ENCODE data around the gene ITPK1. TPM values are rescaled to one million over a fixed set of nuclear protein-coding genes. Genes with fewer than 3 reads are reported as not detected.

ITPK1 gene
- polyA plus RNA-seq, 6 donors from 2014 or later: 8.5 to 20.1 (median 16.2) TPM

- ATAC-seq (ENCODE audit: low read depth in 2 of 2) (no peak), DNase-seq (no peak)
- Mint-ChIP-seq H3K4me3 (no peak overlapping the region), H3K27me3 (no peaks in the 10 kb centered on the region), H3K9me3 (no peaks in the 10 kb centered on the region), H3K27ac (no peak overlapping the region), H3K4me1 (peaks cover 17 to 33% (median 21%) of the 10 kb centered on the region in 3 donors), H3K36me3 (no peaks in the 10 kb centered on the region)
Observed at GRCh38 chr14:93002851-93003298, 112.8 kb downstream of the ITPK1 start.

DNA sequence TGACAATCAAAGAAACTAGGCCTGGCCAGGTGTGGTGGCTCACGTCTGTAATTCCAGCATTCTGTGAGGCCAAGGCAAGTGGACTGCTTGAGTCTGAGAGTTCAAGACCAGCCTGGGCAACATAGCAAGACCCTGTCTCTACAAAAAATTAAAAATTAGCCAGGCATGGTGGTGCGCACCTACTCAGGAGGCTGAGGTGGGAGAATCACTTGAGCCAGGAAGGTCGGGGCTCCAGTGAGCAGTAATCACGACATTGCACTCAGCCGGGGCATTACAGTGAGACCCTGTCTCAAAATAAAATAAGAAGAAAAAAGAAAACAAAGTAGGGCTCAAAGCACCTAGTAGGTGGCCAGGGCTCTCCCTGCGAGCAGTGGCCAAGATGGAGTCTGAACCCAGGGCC, 113.7 kb downstream of the ITPK1 start:
- peaks cover 9 to 26% (median 13%) of the 10 kb centered on the region in 3 donors for H3K4me1 Mint-ChIP-seq
- DNase-seq (no peak), ATAC-seq (ENCODE audit: low read depth in 2 of 2) (no peak)
- no peaks in the 10 kb centered on the region for H3K9me3 Mint-ChIP-seq
- H3K27ac Mint-ChIP-seq: peak overlapping the region in 1 of 6 donors; percentile 16
- no peak overlapping the region for H3K4me3 Mint-ChIP-seq
- no peaks in the 10 kb centered on the region for H3K27me3 Mint-ChIP-seq
- H3K36me3 Mint-ChIP-seq: peaks cover 0 to 6% of the 10 kb centered on the region in 2 donors

DNA sequence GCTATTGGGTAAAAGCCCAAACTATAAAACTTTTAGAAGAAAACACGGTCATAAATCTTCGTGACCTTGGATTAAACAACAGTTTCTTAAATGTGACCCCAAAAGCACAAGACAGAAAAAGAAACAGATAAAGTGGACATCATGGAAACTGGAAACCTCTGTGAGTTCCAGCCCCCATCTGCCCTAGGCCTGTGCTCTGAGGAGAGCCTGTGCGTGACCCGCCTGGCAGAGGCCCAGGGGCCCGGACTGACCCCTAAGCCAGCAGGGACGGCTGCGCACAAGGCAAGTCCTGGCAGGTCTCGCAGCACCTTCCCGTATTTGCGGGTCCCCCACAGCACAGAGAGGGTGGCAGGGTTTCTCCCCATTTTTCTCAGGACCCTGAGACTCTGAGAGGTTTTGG, 116.8 kb downstream of the ITPK1 start:
- Mint-ChIP-seq H3K9me3 (no peaks in the 10 kb centered on the region), H3K27me3 (no peaks in the 10 kb centered on the region), H3K4me1 (peaks cover 0 to 6% (median 2%) of the 10 kb centered on the region in 3 donors), H3K27ac (no peak overlapping the region), H3K4me3 (no peak overlapping the region), H3K36me3 (peaks cover 0 to 10% of the 10 kb centered on the region in 2 donors)
- ATAC-seq (ENCODE audit: low read depth in 2 of 2): no peak
- DNase-seq: no peak

DNA sequence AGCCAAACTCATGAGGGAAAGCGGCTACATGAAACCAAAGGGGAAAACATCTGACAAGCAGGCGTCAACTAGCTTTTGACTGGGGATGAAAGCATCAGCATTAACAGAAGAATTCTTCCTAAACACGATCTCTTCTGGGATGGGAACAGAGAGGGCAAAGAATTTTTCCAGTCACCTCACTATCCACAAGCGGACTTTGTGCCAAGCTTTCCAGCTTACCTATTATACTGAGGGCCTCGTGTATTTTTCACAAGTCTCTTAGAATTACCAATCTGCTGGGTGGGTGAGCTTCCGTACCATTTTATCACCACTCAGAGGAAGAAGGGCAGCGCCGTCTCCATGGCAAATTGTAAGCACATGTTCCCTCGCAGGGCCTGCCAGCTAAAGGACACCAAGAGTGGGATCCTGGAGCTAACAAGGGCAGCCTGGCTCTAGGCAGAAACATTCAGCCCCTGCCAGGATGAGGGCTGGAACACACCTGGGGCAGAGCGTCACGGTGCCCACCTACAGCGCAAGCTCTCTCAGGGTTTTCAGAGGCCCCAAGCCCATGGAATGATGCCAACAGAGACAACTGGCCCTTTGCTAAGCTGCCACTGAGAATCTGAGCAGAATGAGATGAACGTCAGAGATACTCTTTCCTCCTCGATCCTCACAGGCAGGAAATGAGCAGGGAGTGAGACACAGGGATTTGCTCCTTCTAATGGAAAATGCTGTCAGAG, 118.2 kb downstream of the ITPK1 start:
- DNase-seq (no peak), ATAC-seq (ENCODE audit: low read depth in 2 of 2) (no peak)
- Mint-ChIP-seq H3K4me1 (no peaks in the 10 kb centered on the region), H3K27me3 (no peaks in the 10 kb centered on the region), H3K9me3 (no peaks in the 10 kb centered on the region), H3K4me3 (no peak overlapping the region), H3K36me3 (peaks cover 0 to 15% of the 10 kb centered on the region in 2 donors), H3K27ac (peak overlapping the region in 1 of 6 donors; percentile 37)

DNA sequence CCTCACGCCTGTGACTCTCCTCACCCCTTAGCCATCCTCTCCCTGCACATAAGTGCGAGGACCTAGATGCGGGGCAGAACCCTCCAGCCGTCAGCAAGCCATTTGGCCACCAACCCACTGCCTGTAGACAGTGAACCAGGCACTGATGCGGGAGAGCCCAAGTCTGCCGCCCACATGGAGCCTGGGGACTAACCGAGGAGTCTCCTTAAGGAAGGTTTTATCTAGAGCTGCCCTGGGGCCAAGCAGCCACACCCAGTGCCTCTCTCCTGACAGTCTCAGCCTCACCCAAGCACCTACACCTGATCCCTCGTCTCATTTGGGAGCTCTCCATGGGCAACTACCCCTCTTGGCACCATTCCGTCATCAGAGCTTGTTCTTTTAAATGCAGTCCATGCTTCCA, 120.1 kb downstream of the ITPK1 start:
- ATAC-seq (ENCODE audit: low read depth in 2 of 2): no peak
- no peak overlapping the region for H3K27ac Mint-ChIP-seq
- H3K4me3 Mint-ChIP-seq: no peak overlapping the region
- no peaks in the 10 kb centered on the region for H3K27me3 Mint-ChIP-seq
- H3K9me3 Mint-ChIP-seq: no peaks in the 10 kb centered on the region
- H3K4me1 Mint-ChIP-seq: no peaks in the 10 kb centered on the region
- DNase-seq: no peak
- H3K36me3 Mint-ChIP-seq: peaks cover 8 to 15% of the 10 kb centered on the region in 2 donors

DNA sequence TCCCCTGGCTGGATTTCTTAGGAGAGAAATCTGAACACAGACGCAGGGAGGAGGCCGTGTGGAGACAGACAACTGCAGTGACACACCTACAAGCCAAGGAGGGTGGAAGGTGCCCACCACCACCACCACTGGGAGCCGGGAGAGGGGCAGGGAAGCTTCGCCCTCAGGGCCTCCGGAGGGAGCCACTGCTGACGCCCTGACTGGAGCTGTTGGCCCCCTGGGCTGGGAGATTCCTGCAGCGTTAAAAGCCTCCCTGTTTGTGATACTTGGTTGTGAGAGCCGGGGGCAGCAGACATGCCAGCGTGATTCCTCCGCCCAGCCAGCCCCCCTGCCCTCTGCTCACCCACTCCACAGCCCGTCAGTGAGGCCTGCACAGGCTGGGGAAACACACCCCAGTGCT, 120.8 kb downstream of the ITPK1 start:
- Mint-ChIP-seq H3K27ac (no peak overlapping the region), H3K9me3 (no peaks in the 10 kb centered on the region), H3K36me3 (peaks cover 8 to 19% of the 10 kb centered on the region in 2 donors), H3K4me3 (no peak overlapping the region), H3K4me1 (no peaks in the 10 kb centered on the region), H3K27me3 (no peaks in the 10 kb centered on the region)
- no peak for ATAC-seq (ENCODE audit: low read depth in 2 of 2)
- no peak for DNase-seq

- Mint-ChIP-seq H3K27me3 (no peaks in the 10 kb centered on the region), H3K36me3 (peaks cover 8 to 19% of the 10 kb centered on the region in 2 donors), H3K4me3 (no peak overlapping the region), H3K4me1 (peaks cover 0 to 2% (median 0%) of the 10 kb centered on the region in 3 donors), H3K9me3 (no peaks in the 10 kb centered on the region), H3K27ac (no peak overlapping the region)
- ATAC-seq (ENCODE audit: low read depth in 2 of 2) (no peak), DNase-seq (no peak)
Observed at GRCh38 chr14:92994131-92994676, 121.5 kb downstream of the ITPK1 start.

- peaks cover 8 to 19% of the 10 kb centered on the region in 2 donors for H3K36me3 Mint-ChIP-seq
- no peak for ATAC-seq (ENCODE audit: low read depth in 2 of 2)
- H3K27ac Mint-ChIP-seq: no peak overlapping the region
Observed at GRCh38 chr14:92993302-92993701, 122.4 kb downstream of the ITPK1 start.

DNA sequence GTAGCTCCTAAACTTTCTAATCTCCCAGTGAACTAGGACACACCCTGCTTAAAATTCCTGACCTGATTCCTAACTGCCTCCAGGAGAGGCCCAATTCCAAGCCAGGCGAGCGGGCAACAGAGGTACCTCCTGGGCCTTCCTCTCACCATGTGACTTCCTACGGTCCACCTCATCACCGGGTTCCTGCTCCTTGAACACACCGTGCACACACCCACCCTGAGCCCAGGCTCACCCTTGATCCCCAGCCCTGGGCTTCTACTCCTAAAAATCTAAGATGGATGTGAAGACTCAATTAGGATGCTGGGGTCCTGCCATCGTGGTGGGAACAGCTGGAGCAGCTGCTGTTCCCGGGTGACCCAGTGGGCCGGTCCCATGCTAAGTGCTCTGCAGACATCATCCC, 124.2 kb downstream of the ITPK1 start:
- Mint-ChIP-seq H3K36me3 (peaks cover 8 to 9% of the 10 kb centered on the region in 2 donors), H3K4me1 (peaks cover 0 to 6% (median 0%) of the 10 kb centered on the region in 3 donors), H3K9me3 (no peaks in the 10 kb centered on the region), H3K27me3 (no peaks in the 10 kb centered on the region), H3K4me3 (no peak overlapping the region), H3K27ac (no peak overlapping the region)
- no peak for DNase-seq
- no peak for ATAC-seq (ENCODE audit: low read depth in 2 of 2)

More at GRCh38 chr14:92993302-92993701, 122.4 kb downstream of the ITPK1 start:
- Mint-ChIP-seq H3K4me1 (peaks cover 0 to 6% (median 0%) of the 10 kb centered on the region in 3 donors), H3K27me3 (no peaks in the 10 kb centered on the region), H3K9me3 (no peaks in the 10 kb centered on the region), H3K4me3 (no peak overlapping the region)
- DNase-seq: no peak

GRCh38 chr14:92990456-92991430, 125.0 kb downstream of the ITPK1 start:
- ATAC-seq (ENCODE audit: low read depth in 2 of 2) (no peak), DNase-seq (no peak)
- Mint-ChIP-seq H3K36me3 (peaks cover 8 to 13% of the 10 kb centered on the region in 2 donors), H3K27me3 (no peaks in the 10 kb centered on the region), H3K4me3 (no peak overlapping the region), H3K4me1 (peaks cover 0 to 6% (median 6%) of the 10 kb centered on the region in 3 donors), H3K9me3 (no peaks in the 10 kb centered on the region), H3K27ac (peak overlapping the region in 1 of 6 donors; percentile 70)

GRCh38 chr14:92988786-92989755, 126.7 kb downstream of the ITPK1 start:
- peaks cover 0 to 15% (median 6%) of the 10 kb centered on the region in 3 donors for H3K4me1 Mint-ChIP-seq
- H3K27me3 Mint-ChIP-seq: no peaks in the 10 kb centered on the region
- no peaks in the 10 kb centered on the region for H3K9me3 Mint-ChIP-seq
- ATAC-seq (ENCODE audit: low read depth in 2 of 2) (no peak), DNase-seq (no peak)
- H3K36me3 Mint-ChIP-seq: peaks cover 17 to 30% of the 10 kb centered on the region in 2 donors
- H3K27ac Mint-ChIP-seq: peak overlapping the region in 1 of 6 donors; percentile 56
- no peak overlapping the region for H3K4me3 Mint-ChIP-seq

- ATAC-seq (ENCODE audit: low read depth in 2 of 2) (no peak), DNase-seq (no peak)
- no peak overlapping the region for H3K27ac Mint-ChIP-seq
- H3K27me3 Mint-ChIP-seq: no peaks in the 10 kb centered on the region
- no peak overlapping the region for H3K4me3 Mint-ChIP-seq
- H3K36me3 Mint-ChIP-seq: peaks cover 19 to 30% of the 10 kb centered on the region in 2 donors
- no peaks in the 10 kb centered on the region for H3K9me3 Mint-ChIP-seq
- H3K4me1 Mint-ChIP-seq: peaks cover 0 to 15% (median 6%) of the 10 kb centered on the region in 3 donors
Observed at GRCh38 chr14:92987713-92988510, 127.8 kb downstream of the ITPK1 start.

Data from naive B cell (primary cell).